Activated CD8-positive, alpha-beta memory T cell treated with anti-CD3 and anti-CD28 coated beads for 36 hours (primary cell): ENCODE data around the gene SLC35E3. TPM values are rescaled to one million over a fixed set of nuclear protein-coding genes. Genes with fewer than 3 reads are reported as not detected.
"Not testable (repeated sequence)": the region's sequence is repeated elsewhere in the genome, so short reads cannot be mapped to it uniquely, and the experiment has no call there.

ENCODE experiments used
- CTCF ChIA-PET: fragments of 350-600 bp; sonication (Branson Sonifier 250); formaldehyde crosslinking; loops from one replicate; lab custom pipeline; 2021; ENCODE audit warnings: antibody characterized with exemption; lab: Charles Lee
- POLR2A ChIA-PET: fragments of 350-600 bp; sonication (Branson Sonifier 250); formaldehyde crosslinking; loops from one replicate; lab custom pipeline; 2021; ENCODE audit warnings: antibody characterized with exemption; lab: Charles Lee
- total RNA-seq, 2 experiments: library from RNA; stranded (reverse); gene quantifications; one replicate each; pipeline ENCODE4 v1.2.3, GENCODE V29; 2021

The SLC35E3 gene
- total RNA-seq, 2 experiments from 2014 or later = 5.6 to 6.0 TPM

- ChIA-PET CTCF (interaction anchor here (1.1 to 2.1 kb wide), 7 partner anchors 8 to 197 kb away, joined by 3 to 7 read pairs (median 4); partner anchors contain the start of genes RAP1B and SLC35E3), POLR2A (interaction anchor here (0.6 to 1.6 kb wide), 5 partner anchors 10 to 1539 kb away, joined by 3 to 6 read pairs (median 6); partner anchors contain the start of gene CAND1)
These were observed 61.8 kb downstream of the SLC35E3 start, which contains the start of gene MDM2 for GRCh38 chr12:68807576-68808387. TSS of gene MDM2 (plus strand) at chr12:68808177. CDS start at chr12:68808478, 301 bp downstream.

GRCh38 chr12:68808388-68809189, 62.6 kb downstream of the SLC35E3 start:
- POLR2A ChIA-PET = interaction anchor here (0.6 to 1.3 kb wide), 3 partner anchors 22 to 1540 kb away, joined by 3 to 6 read pairs (median 4); partner anchors contain the start of gene CAND1

GRCh38 chr12:68809190-68810026, 63.4 kb downstream of the SLC35E3 start:
- POLR2A ChIA-PET = interaction anchor here (0.6 to 1.3 kb wide), 3 partner anchors 21 to 1540 kb away, joined by 3 to 6 read pairs (median 4); partner anchors contain the start of gene CAND1
- CTCF ChIA-PET = interaction anchor here (0.7 to 2.1 kb wide), 4 partner anchors 10 to 527 kb away, joined by 3 to 6 read pairs (median 4); no protein-coding TSS in a partner anchor

More at GRCh38 chr12:68808388-68809189, 62.6 kb downstream of the SLC35E3 start:
- CTCF ChIA-PET = interaction anchor here (0.7 to 2.1 kb wide), 9 partner anchors 9 to 527 kb away, joined by 3 to 7 read pairs (median 4); partner anchors contain the start of genes RAP1B and SLC35E3

GRCh38 chr12:68810027-68810389, 64.0 kb downstream of the SLC35E3 start:
- CTCF ChIA-PET = not testable (repeated sequence)
- POLR2A ChIA-PET = interaction anchor here (0.7 kb wide), 2 partner anchors 188 to 536 kb away, joined by 3 read pairs; no protein-coding TSS in a partner anchor

- POLR2A ChIA-PET = not testable (repeated sequence)
- CTCF ChIA-PET = interaction anchor here (0.6 to 1.7 kb wide), 3 partner anchors 19 to 97 kb away, joined by 3 read pairs; no protein-coding TSS in a partner anchor
These were observed 65.6 kb downstream of the SLC35E3 start for GRCh38 chr12:68811573-68811972.

- ChIA-PET CTCF (interaction anchor here (1.7 kb wide), 1 partner anchor 18 kb away, joined by 3 read pairs; no protein-coding TSS in a partner anchor), POLR2A (no interaction called here)
These were observed 66.7 kb downstream of the SLC35E3 start for GRCh38 chr12:68812553-68813241.

- POLR2A ChIA-PET = no interaction called here
- CTCF ChIA-PET = no interaction called here
These were observed 67.2 kb downstream of the SLC35E3 start for GRCh38 chr12:68813242-68813593.

- POLR2A ChIA-PET = no interaction called here
- CTCF ChIA-PET = no interaction called here
These were observed 68.7 kb downstream of the SLC35E3 start for GRCh38 chr12:68814490-68815231.

GRCh38 chr12:68815232-68815927, 69.4 kb downstream of the SLC35E3 start:
- ChIA-PET CTCF (no interaction called here), POLR2A (interaction anchor here (0.6 kb wide), 1 partner anchor 290 kb away, joined by 4 read pairs; no protein-coding TSS in a partner anchor)

GRCh38 chr12:68815928-68816800, 70.2 kb downstream of the SLC35E3 start:
- CTCF ChIA-PET = no interaction called here

GRCh38 chr12:68819481-68819880, 73.5 kb downstream of the SLC35E3 start:
- POLR2A ChIA-PET = not testable (repeated sequence)

More at GRCh38 chr12:68815928-68816800, 70.2 kb downstream of the SLC35E3 start:
- POLR2A ChIA-PET = interaction anchor here (0.6 kb wide), 1 partner anchor 291 kb away, joined by 4 read pairs; no protein-coding TSS in a partner anchor

GRCh38 chr12:68821357-68822188, 75.6 kb downstream of the SLC35E3 start:
- ChIA-PET CTCF (interaction anchor here (0.6 to 2.5 kb wide), 3 partner anchors 9 to 25 kb away, joined by 3 to 8 read pairs (median 3); partner anchors contain the start of gene MDM2), POLR2A (no interaction called here)

More at GRCh38 chr12:68819481-68819880, 73.5 kb downstream of the SLC35E3 start:
- CTCF ChIA-PET = interaction anchor here (0.9 to 2.5 kb wide), 3 partner anchors 11 to 544 kb away, joined by 3 to 8 read pairs (median 6); partner anchors contain the start of gene MDM2

GRCh38 chr12:68823696-68824095, 77.7 kb downstream of the SLC35E3 start:
- CTCF ChIA-PET = no interaction called here
- POLR2A ChIA-PET = no interaction called here

- CTCF ChIA-PET = interaction anchor here (0.6 kb wide), 1 partner anchor 534 kb away, joined by 3 read pairs; no protein-coding TSS in a partner anchor
- POLR2A ChIA-PET = no interaction called here
These were observed 78.2 kb downstream of the SLC35E3 start for GRCh38 chr12:68824131-68824530.
